Stimulated activated CD8-positive, alpha-beta memory T cell treated with anti-CD3 and anti-CD28 coated beads, Interleukin-12 subunit alpha, Interleukin-12 subunit beta, amount 100 ng/mL, for 1 hour (primary cell): ENCODE results near the gene PHF14.

Experiments
- DNase-seq: peaks from one replicate; pipeline ENCODE4 v3.0.0-alpha.2; 2020; ENCODE audit warnings: low read depth

The PHF14 gene

GRCh38 chr7:11172835-11173234, 199.2 kb downstream of the PHF14 start:
- DNase-seq = no peak

GRCh38 chr7:11175371-11175770, 201.7 kb downstream of the PHF14 start:
- DNase-seq = no peak

GRCh38 chr7:11175887-11176286, 202.2 kb downstream of the PHF14 start:
- no peak for DNase-seq

- no peak for DNase-seq
Measured at GRCh38 chr7:11176985-11177555, 203.4 kb downstream of the PHF14 start.

- no peak for DNase-seq
Measured at GRCh38 chr7:11177793-11178192, 204.1 kb downstream of the PHF14 start.

- no peak for DNase-seq
Measured at GRCh38 chr7:11181590-11181989, 207.9 kb downstream of the PHF14 start.

GRCh38 chr7:11182736-11183135, 209.1 kb downstream of the PHF14 start:
- no peak for DNase-seq

GRCh38 chr7:11185179-11185815, 211.6 kb downstream of the PHF14 start:
- DNase-seq = no peak

- DNase-seq = no peak
Measured at GRCh38 chr7:11188529-11189310, 215.0 kb downstream of the PHF14 start.

GRCh38 chr7:11191081-11191480, 217.4 kb downstream of the PHF14 start:
- DNase-seq = no peak

- DNase-seq = no peak
Measured at GRCh38 chr7:11191574-11192220, 218.0 kb downstream of the PHF14 start.

- DNase-seq = no peak
Measured at GRCh38 chr7:11192506-11192905, 218.8 kb downstream of the PHF14 start.

- no peak for DNase-seq
Measured at GRCh38 chr7:11193131-11193867, 219.6 kb downstream of the PHF14 start.

GRCh38 chr7:11193888-11194287, 220.2 kb downstream of the PHF14 start:
- DNase-seq = no peak

- DNase-seq = no peak
Measured at GRCh38 chr7:11194492-11194891, 220.8 kb downstream of the PHF14 start.

- DNase-seq = no peak
Measured at GRCh38 chr7:11195502-11195901, 221.8 kb downstream of the PHF14 start.

GRCh38 chr7:11196143-11196542, 222.5 kb downstream of the PHF14 start:
- no peak for DNase-seq

- DNase-seq = no peak
Measured at GRCh38 chr7:11203224-11203623, 229.6 kb downstream of the PHF14 start.

- no peak for DNase-seq
Measured at GRCh38 chr7:11203683-11204082, 230.0 kb downstream of the PHF14 start.

GRCh38 chr7:11206177-11206899, 232.7 kb downstream of the PHF14 start:
- DNase-seq = no peak

- DNase-seq = no peak
Measured at GRCh38 chr7:11207565-11207964, 233.9 kb downstream of the PHF14 start.
